ENCODE measurements around the gene NCOA1.

DNA sequence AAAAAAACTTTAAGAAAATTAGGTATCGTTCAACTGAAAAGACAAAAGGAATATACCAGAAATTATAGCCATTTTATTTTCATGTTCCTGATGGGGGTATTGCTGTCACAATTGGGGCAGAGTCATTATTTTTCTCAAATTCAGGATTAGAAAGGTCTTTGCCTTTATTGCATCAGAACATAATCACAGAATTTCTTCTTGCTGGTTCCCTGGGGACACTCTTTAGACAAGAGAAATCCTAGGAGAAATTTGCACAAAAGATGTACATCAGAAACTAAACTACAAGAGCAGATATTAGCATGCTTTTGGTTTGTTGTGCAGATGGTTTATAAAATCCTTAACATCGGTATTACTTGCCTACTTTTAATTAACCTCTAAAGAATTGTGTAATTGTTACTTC lies 103.2 kb downstream of the NCOA1 start:
- TF ChIP-seq ZNF830 (tag by site-specific recombination; IDR thresholded peaks at IDR 0.05; ENCODE audit: low read depth) (no peak), MYNN (tag by site-specific recombination; IDR thresholded peaks at IDR 0.05; ENCODE audit: borderline replicate concordance) (no peak), ZNF341 (tag by site-specific recombination; IDR thresholded peaks at IDR 0.05; ENCODE audit: low read depth) (no peak)
- TF ChIP-seq, protein P1, sequence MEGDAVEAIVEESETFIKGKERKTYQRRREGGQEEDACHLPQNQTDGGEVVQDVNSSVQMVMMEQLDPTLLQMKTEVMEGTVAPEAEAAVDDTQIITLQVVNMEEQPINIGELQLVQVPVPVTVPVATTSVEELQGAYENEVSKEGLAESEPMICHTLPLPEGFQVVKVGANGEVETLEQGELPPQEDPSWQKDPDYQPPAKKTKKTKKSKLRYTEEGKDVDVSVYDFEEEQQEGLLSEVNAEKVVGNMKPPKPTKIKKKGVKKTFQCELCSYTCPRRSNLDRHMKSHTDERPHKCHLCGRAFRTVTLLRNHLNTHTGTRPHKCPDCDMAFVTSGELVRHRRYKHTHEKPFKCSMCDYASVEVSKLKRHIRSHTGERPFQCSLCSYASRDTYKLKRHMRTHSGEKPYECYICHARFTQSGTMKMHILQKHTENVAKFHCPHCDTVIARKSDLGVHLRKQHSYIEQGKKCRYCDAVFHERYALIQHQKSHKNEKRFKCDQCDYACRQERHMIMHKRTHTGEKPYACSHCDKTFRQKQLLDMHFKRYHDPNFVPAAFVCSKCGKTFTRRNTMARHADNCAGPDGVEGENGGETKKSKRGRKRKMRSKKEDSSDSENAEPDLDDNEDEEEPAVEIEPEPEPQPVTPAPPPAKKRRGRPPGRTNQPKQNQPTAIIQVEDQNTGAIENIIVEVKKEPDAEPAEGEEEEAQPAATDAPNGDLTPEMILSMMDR (tag by site-specific recombination; IDR thresholded peaks at IDR 0.05), result no peak
